Activated CD8-positive, alpha-beta memory T cell treated with anti-CD3 and anti-CD28 coated beads, Interleukin-2, amount 50 U/mL, for 48 hours (primary cell): ENCODE data around the gene FBXO15.
A peak's percentile ranks its signal among the peaks of the same experiment; 100 is the strongest.

ENCODE experiments used
- DNase-seq: peaks from one replicate; pipeline ENCODE4 v3.0.0-alpha.2; 2020

The FBXO15 gene

DNA sequence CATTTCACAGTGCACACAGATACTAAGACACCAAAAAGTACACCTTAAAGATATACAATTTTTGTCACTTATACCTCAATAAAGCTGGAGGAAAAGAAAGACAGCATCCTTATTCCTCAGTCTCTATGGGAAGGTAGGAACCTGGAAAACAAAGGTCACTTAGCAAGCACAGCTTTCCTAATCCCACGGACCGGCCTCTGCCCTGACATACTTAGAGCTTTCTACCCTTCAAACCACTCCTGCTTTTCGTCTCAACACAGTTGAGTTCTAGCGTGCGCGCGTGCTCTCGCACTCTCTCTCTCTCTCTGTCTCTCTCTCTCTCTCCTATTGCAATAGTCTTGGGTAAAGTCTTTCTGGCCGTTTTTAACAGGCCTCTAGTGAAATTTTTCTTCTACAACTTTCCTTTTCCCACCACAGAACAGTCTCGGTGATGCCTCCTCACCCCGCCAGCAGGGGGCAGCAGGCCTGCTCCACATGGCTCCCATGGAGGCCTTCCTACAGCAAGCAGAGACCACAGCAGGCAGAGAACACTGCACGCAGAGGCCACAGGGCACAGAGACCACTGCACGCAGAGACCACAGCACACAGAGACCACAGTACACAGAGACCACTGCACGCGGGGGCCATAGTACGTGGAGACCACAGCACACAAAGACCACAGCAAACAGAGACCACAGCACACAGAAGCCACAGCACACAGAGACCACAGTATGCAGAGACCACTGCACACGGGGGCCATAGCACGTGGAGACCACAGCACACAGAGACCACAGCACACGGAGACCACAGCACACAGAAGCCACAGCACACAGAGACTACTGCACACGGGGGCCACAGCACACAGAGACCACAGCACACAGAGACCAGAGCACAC is 106.9 kb downstream of the FBXO15 start:
- DNase-seq: peak; percentile 88

DNA sequence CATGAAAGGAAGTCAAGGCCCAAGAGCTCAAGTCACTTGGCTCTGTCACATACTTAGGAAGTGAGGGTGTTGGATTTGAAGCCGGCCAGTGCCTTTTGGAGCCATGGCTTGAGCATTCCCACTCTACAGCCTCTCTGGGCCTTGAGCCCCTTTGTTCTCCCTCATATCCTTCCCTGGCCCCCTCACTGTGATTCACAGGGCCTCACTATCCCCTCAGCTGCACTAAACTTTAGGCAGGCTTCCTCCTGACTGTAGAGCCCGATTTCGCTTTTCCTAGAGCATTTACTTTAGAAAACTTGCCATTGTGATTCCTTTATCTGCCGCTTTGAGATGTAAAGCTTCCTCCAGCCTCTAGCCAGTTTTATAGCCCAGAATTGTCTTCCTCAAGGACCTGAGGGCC is 107.6 kb downstream of the FBXO15 start:
- no peak for DNase-seq

DNA sequence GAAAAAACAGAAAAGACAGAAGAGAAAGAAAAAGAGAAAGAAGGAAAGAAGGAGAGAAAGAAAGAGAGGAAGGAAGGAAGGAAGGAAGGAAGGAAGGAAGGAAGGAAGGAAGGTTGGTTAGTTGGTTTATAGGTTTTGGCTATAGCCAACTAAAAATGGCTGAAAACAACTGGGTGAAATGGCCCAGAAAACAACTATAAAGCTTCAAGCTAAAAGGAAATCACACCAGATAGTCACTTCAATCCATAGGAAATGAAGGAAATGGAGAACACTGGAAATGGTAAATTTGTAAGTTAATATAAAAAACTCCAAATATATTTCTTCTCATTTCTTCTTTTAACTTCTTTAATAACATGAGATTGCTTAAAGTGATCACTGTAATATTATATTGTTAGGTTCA is 118.5 kb downstream of the FBXO15 start:
- no peak for DNase-seq
